RWPE1 (cell line): ENCODE data around the gene ZSWIM3.
A peak's percentile ranks its signal among the peaks of the same experiment; 100 is the strongest.
"Not testable (repeated sequence)": the region's sequence is repeated elsewhere in the genome, so short reads cannot be mapped to it uniquely, and the experiment has no call there.

Experiments used
- CTCF ChIA-PET: fragments of 350-600 bp; sonication (Branson Sonifier 250); formaldehyde crosslinking; extraction: SDS; loops from one replicate; lab custom pipeline; 2021; lab: Yijun Ruan, JAX
- POLR2A ChIA-PET: fragments of 400-600 bp; formaldehyde crosslinking; extraction: SDS; loops from one replicate; lab custom pipeline; 2020; ENCODE audit warnings: antibody characterized with exemption; ENCODE audit not compliant: low non-redundant PET; lab: Yijun Ruan, JAX
- DNase-seq: peaks from one replicate; pipeline ENCODE4 v3.0.0; 2012; ENCODE audit warnings: low spot score
- H3K27ac ChIP-seq: fragments of 450-650 bp; 2 replicates; pipeline ENCODE4 v1.5.1; 2017
- TF ChIP-seq, protein P1 (sequence below): fragments of 450-650 bp; conservative IDR thresholded peaks from 2 replicates; pipeline ENCODE4 v1.5.1; 2017; ENCODE audit warnings: low read depth, mild to moderate bottlenecking

The ZSWIM3 gene

DNA sequence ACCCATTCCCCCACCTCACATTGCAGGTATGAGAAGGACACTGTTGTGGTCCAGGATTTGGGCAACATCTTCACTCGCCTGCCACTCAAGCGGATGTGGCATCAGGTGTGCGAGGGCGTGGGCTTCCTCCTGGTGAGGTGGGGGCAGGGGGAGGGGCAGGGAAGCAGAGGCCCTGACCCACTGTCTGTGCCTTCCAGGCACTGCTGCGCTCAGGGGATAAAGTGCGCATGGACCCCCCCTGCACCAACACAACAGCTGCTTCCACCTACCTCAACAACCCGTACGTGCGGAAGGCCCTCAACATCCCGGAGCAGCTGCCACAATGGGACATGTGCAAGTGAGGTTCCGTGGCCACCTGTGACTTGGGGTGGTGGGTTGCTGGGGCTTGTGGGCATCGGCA is 37.4 kb downstream of the ZSWIM3 start:
- ChIA-PET CTCF (interaction anchor here (0.6 to 0.7 kb wide), 2 partner anchors 15 to 344 kb away, joined by 3 to 5 read pairs; no protein-coding TSS in a partner anchor), POLR2A (interaction anchor here (0.5 kb wide), 1 partner anchor 55 kb away, joined by 3 read pairs; no protein-coding TSS in a partner anchor)
- peak overlapping the region; percentile 7; the same call in 1 of the 2 replicates for H3K27ac ChIP-seq

DNA sequence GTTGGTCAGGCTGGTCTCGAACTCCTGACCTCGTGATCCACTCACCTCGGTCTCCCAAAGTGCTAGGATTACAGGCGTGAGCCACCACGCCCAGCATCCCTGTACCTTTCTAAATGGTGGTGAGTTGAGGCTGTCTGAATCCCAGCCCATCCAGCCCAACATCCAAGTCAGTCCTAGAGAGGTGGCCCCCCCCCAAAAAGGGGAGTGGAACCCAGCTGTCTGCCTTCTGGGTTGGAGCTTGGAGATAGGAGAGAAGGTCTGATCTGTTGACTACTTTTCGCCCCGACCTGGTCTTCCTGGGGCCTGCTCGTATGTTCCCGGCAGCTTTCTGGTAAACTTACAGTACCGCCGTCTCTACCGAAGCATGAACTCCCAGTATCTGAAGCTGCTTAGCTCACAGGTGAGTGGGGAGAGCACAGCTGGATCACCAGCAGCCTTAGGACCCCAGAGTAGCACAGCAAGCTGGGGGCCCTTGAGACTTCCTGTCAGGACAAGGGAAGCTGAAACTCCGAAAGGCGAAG is 39.3 kb downstream of the ZSWIM3 start:
- ChIA-PET POLR2A (no interaction called here), CTCF (no interaction called here)
- TF ChIP-seq, protein P1, sequence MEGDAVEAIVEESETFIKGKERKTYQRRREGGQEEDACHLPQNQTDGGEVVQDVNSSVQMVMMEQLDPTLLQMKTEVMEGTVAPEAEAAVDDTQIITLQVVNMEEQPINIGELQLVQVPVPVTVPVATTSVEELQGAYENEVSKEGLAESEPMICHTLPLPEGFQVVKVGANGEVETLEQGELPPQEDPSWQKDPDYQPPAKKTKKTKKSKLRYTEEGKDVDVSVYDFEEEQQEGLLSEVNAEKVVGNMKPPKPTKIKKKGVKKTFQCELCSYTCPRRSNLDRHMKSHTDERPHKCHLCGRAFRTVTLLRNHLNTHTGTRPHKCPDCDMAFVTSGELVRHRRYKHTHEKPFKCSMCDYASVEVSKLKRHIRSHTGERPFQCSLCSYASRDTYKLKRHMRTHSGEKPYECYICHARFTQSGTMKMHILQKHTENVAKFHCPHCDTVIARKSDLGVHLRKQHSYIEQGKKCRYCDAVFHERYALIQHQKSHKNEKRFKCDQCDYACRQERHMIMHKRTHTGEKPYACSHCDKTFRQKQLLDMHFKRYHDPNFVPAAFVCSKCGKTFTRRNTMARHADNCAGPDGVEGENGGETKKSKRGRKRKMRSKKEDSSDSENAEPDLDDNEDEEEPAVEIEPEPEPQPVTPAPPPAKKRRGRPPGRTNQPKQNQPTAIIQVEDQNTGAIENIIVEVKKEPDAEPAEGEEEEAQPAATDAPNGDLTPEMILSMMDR = no peak
- peak overlapping the region; percentile 1; the same call in 1 of the 2 replicates for H3K27ac ChIP-seq
- DNase-seq = no peak

More for the DNA sequence above, 37.4 kb downstream of the ZSWIM3 start:
- DNase-seq = no peak
- TF ChIP-seq, protein P1 = no peak

DNA sequence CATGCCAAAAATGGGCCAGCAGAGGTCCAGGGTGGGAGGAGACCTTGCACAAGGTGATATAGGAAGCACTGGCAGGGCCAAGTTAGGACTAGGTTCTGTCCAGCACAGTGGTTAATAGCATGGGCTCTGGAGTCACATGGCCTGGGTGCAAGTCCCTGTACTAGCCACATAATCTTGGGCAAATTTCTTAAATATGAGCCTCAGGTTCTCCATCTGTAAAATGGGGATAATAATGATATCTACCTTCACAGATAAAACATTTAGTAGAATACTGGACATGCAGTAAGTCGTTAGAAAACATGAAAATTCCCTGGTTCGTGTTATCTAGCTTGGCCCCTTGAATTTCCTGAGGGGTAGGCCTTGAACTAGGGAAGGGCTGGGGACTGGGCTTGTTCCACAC is 39.9 kb downstream of the ZSWIM3 start:
- TF ChIP-seq, protein P1 = no peak
- ChIA-PET POLR2A (no interaction called here), CTCF (no interaction called here)
- H3K27ac ChIP-seq = peak overlapping the region; percentile 1; the same call in 1 of the 2 replicates
- DNase-seq = no peak

DNA sequence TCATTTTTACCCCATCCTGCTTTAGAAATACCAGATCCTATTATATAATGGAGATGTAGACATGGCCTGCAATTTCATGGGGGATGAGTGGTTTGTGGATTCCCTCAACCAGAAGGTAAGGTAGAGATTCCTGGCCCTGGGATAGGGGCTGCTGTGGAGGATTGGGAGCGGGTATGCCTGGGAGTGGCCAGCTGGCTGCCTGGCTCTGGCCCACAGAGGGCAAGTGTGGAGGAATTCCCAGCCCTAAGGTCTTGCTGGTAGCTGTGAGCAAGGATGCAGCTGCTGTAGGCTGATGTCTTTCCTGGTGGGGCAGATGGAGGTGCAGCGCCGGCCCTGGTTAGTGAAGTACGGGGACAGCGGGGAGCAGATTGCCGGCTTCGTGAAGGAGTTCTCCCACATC is 40.3 kb downstream of the ZSWIM3 start:
- H3K27ac ChIP-seq = peak overlapping the region; percentile 22
- POLR2A ChIA-PET = no interaction called here
- CTCF ChIA-PET = interaction anchor here (0.6 kb wide), 1 partner anchor 861 kb away, joined by 7 read pairs; no protein-coding TSS in a partner anchor
- TF ChIP-seq, protein P1 = no peak
- no peak for DNase-seq

DNA sequence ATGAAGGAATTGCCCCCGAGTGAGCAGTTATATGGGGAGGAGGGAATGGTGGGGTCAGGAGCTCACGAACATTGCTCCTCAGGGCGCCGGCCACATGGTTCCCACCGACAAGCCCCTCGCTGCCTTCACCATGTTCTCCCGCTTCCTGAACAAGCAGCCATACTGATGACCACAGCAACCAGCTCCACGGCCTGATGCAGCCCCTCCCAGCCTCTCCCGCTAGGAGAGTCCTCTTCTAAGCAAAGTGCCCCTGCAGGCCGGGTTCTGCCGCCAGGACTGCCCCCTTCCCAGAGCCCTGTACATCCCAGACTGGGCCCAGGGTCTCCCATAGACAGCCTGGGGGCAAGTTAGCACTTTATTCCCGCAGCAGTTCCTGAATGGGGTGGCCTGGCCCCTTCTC is 40.9 kb downstream of the ZSWIM3 start:
- ChIA-PET CTCF (interaction anchor here (0.6 kb wide), 1 partner anchor 860 kb away, joined by 7 read pairs; no protein-coding TSS in a partner anchor), POLR2A (no interaction called here)
- TF ChIP-seq, protein P1 = no peak
- H3K27ac ChIP-seq = peak overlapping the region; percentile 22
- DNase-seq = no peak

DNA sequence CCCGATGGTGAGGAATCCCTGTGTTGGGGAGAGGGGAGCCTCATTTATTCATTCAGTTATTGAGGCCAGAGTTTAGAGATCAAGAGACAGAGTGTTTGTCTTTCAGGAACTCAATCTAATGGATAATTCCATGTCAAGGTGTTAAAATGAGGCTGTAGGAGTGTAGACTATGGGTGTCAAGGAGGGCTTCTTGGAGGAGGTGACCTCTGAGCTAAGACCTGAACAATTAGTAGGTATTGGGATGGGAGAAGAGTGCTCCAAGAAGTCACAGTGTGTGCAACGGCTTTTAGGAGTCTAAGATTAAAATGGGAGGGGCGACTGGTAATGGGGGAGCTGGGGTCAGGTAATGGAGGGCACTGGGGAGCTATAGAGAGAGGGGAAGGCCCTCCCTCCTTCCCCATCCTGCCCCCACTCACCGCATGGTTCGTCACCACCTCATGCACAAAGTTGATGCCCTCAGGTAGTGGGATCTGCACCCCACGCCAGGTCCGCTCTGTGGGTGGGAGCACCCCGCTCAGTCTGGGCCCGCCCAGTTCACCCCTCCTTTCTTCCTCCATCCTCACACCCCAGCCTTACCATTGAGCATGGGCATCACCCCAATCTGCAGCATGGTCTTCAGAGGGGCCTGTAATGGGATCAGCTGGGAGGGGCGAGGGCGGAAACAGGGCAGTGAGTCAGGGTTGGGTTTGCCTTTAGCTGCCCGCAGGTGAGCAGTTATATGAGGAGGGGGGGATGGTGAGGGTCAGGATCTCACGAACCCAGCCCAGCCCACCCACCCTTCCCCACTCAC is 41.8 kb downstream of the ZSWIM3 start:
- ChIA-PET CTCF (interaction anchor here (0.6 kb wide), 2 partner anchors 9 to 112 kb away, joined by 3 to 4 read pairs; no protein-coding TSS in a partner anchor), POLR2A (no interaction called here)
- H3K27ac ChIP-seq = no peak overlapping the region
- DNase-seq = no peak
- TF ChIP-seq, protein P1 = no peak

DNA sequence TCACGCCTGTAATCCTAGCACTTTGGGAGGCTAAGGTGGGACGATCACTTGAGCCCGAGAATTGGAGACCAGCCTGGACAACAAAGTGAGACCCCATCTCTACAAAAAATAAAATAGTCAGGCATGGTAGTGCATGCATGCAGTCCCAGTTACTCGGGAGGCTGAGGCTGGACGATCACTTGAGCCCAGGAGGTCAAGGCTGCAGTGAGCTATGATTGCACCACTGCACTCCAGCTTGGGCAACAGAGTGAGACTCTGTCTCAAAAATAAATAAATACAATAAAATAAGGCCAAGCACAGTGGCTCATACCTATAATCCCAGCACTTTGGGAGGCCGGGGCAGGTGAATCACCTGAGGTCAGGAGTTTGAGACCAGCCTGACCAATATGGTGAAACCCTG is 43.9 kb downstream of the ZSWIM3 start:
- H3K27ac ChIP-seq, CTCF ChIA-PET, DNase-seq, POLR2A ChIA-PET: not testable (repeated sequence)
